NCI-H748 (cell line): ENCODE data around the gene RHEBL1.

Source experiments
- DNase-seq: peaks from one replicate; lab custom pipeline; 2025; ENCODE audit not compliant: unreplicated experiment; lab: John Stamatoyannopoulos, UW

RHEBL1 gene

GRCh38 chr12:49055092-49055491 lies 14.7 kb downstream of the RHEBL1 start:
- DNase-seq: no peak

GRCh38 chr12:49054524-49054923 lies 15.3 kb downstream of the RHEBL1 start:
- DNase-seq: no peak

GRCh38 chr12:49054096-49054495 lies 15.7 kb downstream of the RHEBL1 start:
- no peak for DNase-seq

GRCh38 chr12:49052451-49053208 lies 17.1 kb downstream of the RHEBL1 start:
- DNase-seq: no peak

GRCh38 chr12:49051777-49052438 lies 17.9 kb downstream of the RHEBL1 start:
- no peak for DNase-seq

GRCh38 chr12:49051373-49051764 lies 18.4 kb downstream of the RHEBL1 start:
- DNase-seq: no peak

GRCh38 chr12:49050507-49051372 lies 19.0 kb downstream of the RHEBL1 start:
- DNase-seq: no peak

GRCh38 chr12:49049566-49050224 lies 20.1 kb downstream of the RHEBL1 start:
- DNase-seq: no peak

- DNase-seq: no peak
Measured at GRCh38 chr12:49048953-49049352, 20.8 kb downstream of the RHEBL1 start.

- DNase-seq: no peak
Measured at GRCh38 chr12:49046129-49046895, 23.5 kb downstream of the RHEBL1 start.

- DNase-seq: no peak
Measured at GRCh38 chr12:49044660-49045059, 25.1 kb downstream of the RHEBL1 start.

GRCh38 chr12:49043856-49044258 lies 25.9 kb downstream of the RHEBL1 start:
- DNase-seq: peak; percentile 49

- DNase-seq: no peak
Measured at GRCh38 chr12:49043241-49043640, 26.5 kb downstream of the RHEBL1 start.

GRCh38 chr12:49041881-49042484 lies 27.8 kb downstream of the RHEBL1 start:
- DNase-seq: no peak

GRCh38 chr12:49041036-49041880 lies 28.5 kb downstream of the RHEBL1 start:
- DNase-seq: no peak

- no peak for DNase-seq
Measured at GRCh38 chr12:49040364-49040855, 29.4 kb downstream of the RHEBL1 start.

- DNase-seq: no peak
Measured at GRCh38 chr12:49039421-49040363, 30.1 kb downstream of the RHEBL1 start.
